GM19351 (cell line): Measurements from ENCODE around the gene DSG2.
A peak's percentile ranks its signal among the peaks of the same experiment; 100 is the strongest.
"Not testable (repeated sequence)": the region's sequence is repeated elsewhere in the genome, so short reads cannot be mapped to it uniquely, and the experiment has no call there.

Source experiments
- ATAC-seq: cut with Tn5 transposase; IDR thresholded peaks from one replicate; pipeline ENCODE4 v1.9.1; 2021; ENCODE audit warnings: mild to moderate bottlenecking, moderate library complexity; ENCODE audit not compliant: unreplicated experiment

Gene DSG2

GRCh38 chr18:31497836-31498573, at the start of gene DSG2:
Gene DSG2 (plus strand): TSS chr18:31498177. CDS start chr18:31498252, 75 bp downstream.
- peak; percentile 50 for ATAC-seq

GRCh38 chr18:31450409-31450808, 47.6 kb upstream of the DSG2 start:
- ATAC-seq = no peak

GRCh38 chr18:31451625-31452024, 46.4 kb upstream of the DSG2 start:
- no peak for ATAC-seq

GRCh38 chr18:31454066-31454708, 43.8 kb upstream of the DSG2 start:
- no peak for ATAC-seq

GRCh38 chr18:31469629-31470028, 28.3 kb upstream of the DSG2 start:
- ATAC-seq = no peak

GRCh38 chr18:31478688-31479087, 19.3 kb upstream of the DSG2 start:
- ATAC-seq = no peak

GRCh38 chr18:31482051-31482450, 15.9 kb upstream of the DSG2 start:
- no peak for ATAC-seq

- ATAC-seq = no peak
Measured at GRCh38 chr18:31483396-31483795, 14.6 kb upstream of the DSG2 start.

GRCh38 chr18:31484461-31484860, 13.5 kb upstream of the DSG2 start:
- ATAC-seq = no peak

GRCh38 chr18:31486165-31486564, 11.8 kb upstream of the DSG2 start:
- ATAC-seq = no peak

- ATAC-seq = no peak
Measured at GRCh38 chr18:31487246-31488015, 10.5 kb upstream of the DSG2 start.

- no peak for ATAC-seq
Measured at GRCh38 chr18:31489311-31489710, 8.7 kb upstream of the DSG2 start.

GRCh38 chr18:31490387-31490786, 7.6 kb upstream of the DSG2 start:
- peak; percentile 90 for ATAC-seq

- ATAC-seq = no peak
Measured at GRCh38 chr18:31490833-31491232, 7.1 kb upstream of the DSG2 start.

- ATAC-seq = no peak
Measured at GRCh38 chr18:31491586-31491985, 6.4 kb upstream of the DSG2 start.

GRCh38 chr18:31492671-31493070, 5.3 kb upstream of the DSG2 start:
- no peak for ATAC-seq

GRCh38 chr18:31493171-31493570, 4.8 kb upstream of the DSG2 start:
- ATAC-seq = no peak

GRCh38 chr18:31493941-31494340, 4.0 kb upstream of the DSG2 start:
- no peak for ATAC-seq

- ATAC-seq = not testable (repeated sequence)
Measured at GRCh38 chr18:31494705-31495244, 3.2 kb upstream of the DSG2 start.

- ATAC-seq = no peak
Measured at GRCh38 chr18:31497404-31497835, 557 bp upstream of the DSG2 start.
